ENCODE measurements around the gene MUC20.
"Not testable (repeated sequence)": the region's sequence is repeated elsewhere in the genome, so short reads cannot be mapped to it uniquely, and the experiment has no call there.

Gene MUC20

DNA sequence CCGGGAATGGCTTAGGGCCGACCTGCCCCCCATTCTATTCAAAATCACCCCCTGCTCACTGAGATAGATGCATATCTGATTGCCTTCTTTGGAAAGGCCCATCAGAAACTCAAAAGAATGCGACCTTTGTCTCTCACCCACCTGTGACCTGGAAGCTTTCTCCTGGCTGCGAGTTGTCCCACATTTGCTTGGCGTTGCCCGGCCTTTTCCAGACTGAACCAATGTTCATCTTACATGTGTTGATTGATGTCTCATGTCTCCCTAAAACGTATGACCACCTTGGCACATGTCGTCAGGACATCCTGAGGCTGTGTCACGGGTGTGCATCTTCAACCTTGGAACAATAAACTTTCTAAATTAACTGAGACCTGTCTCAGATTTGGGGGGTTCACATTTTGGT is 3.4 kb upstream of the MUC20 start:
- DNase-seq (ENCODE audit: extremely low read depth, low read depth) = no peak
- TF ChIP-seq, protein P1, sequence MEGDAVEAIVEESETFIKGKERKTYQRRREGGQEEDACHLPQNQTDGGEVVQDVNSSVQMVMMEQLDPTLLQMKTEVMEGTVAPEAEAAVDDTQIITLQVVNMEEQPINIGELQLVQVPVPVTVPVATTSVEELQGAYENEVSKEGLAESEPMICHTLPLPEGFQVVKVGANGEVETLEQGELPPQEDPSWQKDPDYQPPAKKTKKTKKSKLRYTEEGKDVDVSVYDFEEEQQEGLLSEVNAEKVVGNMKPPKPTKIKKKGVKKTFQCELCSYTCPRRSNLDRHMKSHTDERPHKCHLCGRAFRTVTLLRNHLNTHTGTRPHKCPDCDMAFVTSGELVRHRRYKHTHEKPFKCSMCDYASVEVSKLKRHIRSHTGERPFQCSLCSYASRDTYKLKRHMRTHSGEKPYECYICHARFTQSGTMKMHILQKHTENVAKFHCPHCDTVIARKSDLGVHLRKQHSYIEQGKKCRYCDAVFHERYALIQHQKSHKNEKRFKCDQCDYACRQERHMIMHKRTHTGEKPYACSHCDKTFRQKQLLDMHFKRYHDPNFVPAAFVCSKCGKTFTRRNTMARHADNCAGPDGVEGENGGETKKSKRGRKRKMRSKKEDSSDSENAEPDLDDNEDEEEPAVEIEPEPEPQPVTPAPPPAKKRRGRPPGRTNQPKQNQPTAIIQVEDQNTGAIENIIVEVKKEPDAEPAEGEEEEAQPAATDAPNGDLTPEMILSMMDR (IDR thresholded peaks at IDR 0.05; ENCODE audit: low read depth, low read length) = no peak

DNA sequence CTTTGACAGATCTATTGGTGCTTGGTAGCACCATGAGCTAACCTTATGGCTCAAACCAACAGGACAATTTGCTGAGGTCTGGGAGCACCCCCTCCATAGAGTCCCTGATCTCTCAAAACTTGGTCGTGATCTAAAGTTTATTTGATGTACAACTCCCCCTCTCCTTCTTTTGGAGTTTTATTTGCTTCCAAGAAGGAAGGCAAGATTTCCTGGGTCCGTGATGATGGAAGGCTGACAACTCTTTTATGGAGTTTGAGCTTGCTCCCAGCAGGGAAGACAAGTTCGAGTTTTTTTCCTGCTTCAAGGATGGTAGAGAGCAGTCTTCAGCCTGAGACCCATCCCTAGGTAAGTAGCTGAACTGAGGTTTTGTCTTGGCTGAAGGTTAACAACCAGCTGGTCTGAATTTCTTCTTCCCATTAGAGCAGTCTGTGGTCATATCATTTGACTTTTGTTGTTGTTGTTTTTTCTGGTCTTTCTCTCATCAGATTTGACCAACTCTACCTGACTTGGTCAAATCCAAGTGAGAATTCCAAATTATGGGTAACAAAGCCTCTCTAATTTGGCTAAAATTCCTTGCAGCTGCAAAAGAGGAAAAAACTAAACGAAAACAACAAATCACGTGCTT is 2.8 kb upstream of the MUC20 start:
- TF ChIP-seq, protein P1 (IDR thresholded peaks at IDR 0.05; ENCODE audit: low read depth, low read length) = no peak
- DNase-seq (ENCODE audit: extremely low read depth, low read depth) = no peak

GRCh38 chr3:195718477-195718984 is 2.2 kb upstream of the MUC20 start:
- TF ChIP-seq, protein P1 (IDR thresholded peaks at IDR 0.05; ENCODE audit: low read depth, low read length) = no peak
- DNase-seq (ENCODE audit: extremely low read depth, low read depth) = no peak

DNA sequence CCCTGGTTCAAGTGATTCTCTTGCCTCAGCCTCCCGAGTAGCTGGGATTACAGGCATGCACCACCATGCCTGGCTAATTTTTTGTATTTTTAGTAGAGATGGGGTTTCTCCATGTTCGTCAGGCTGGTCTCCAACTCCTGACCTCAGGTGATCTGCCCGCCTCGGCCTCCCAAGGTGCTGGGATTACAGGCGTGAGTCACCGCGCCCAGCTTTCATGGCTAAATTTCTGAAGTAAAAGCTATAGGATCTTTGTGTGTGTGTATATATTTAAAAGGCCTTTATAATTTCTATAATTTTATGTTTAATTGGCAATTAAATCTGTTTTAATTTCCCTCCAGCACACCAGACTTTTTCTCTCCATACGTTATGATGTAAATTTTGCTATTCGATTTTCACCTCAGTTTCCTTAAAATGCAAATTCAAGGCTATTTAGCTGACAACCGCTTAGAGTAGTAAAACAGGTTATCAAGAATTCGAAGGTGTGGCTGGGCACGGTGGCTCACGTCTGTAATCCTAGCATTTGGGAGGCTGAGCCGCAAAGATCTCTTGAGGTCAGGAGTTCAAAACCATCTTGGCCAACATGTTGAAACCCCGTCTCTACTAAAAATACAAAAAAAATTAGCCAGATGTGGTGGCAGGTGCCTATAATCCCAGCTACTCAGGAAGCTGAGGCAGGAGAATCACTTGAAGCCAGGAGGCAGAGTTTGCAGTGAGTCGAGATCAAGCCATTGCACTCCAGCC is 1.1 kb upstream of the MUC20 start:
- DNase-seq (ENCODE audit: extremely low read depth, low read depth) = not testable (repeated sequence)

GRCh38 chr3:195722139-195722995 is 1.6 kb downstream of the MUC20 start:
- DNase-seq (ENCODE audit: extremely low read depth, low read depth) = not testable (repeated sequence)

- not testable (repeated sequence) for DNase-seq (ENCODE audit: extremely low read depth, low read depth)
Measured at GRCh38 chr3:195722996-195723345, 2.2 kb downstream of the MUC20 start.

- not testable (repeated sequence) for DNase-seq (ENCODE audit: extremely low read depth, low read depth)
Measured at GRCh38 chr3:195724363-195724762, 3.6 kb downstream of the MUC20 start.

DNA sequence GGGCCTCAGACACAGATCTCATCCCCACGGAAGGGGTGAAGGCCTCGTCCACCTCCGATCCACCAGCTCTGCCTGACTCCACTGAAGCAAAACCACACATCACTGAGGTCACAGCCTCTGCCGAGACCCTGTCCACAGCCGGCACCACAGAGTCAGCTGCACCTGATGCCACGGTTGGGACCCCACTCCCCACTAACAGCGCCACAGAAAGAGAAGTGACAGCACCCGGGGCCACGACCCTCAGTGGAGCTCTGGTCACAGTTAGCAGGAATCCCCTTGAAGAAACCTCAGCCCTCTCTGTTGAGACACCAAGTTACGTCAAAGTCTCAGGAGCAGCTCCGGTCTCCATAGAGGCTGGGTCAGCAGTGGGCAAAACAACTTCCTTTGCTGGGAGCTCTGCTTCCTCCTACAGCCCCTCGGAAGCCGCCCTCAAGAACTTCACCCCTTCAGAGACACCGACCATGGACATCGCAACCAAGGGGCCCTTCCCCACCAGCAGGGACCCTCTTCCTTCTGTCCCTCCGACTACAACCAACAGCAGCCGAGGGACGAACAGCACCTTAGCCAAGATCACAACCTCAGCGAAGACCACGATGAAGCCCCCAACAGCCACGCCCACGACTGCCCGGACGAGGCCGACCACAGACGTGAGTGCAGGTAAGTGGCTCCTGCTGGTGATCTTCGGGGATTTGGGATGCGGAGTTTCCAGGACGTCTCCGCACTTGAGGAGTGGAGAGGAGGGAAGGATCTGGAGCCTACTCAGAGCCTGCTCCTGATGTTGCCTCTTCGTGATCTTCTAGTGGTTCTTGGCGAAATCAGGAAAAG is 5.3 kb downstream of the MUC20 start:
- DNase-seq (ENCODE audit: extremely low read depth, low read depth) = not testable (repeated sequence)

- TF ChIP-seq, protein P1 (IDR thresholded peaks at IDR 0.05; ENCODE audit: low read depth, low read length) = no peak
- DNase-seq (ENCODE audit: extremely low read depth, low read depth) = no peak
Measured at GRCh38 chr3:195727606-195728195, 6.9 kb downstream of the MUC20 start.

- DNase-seq (ENCODE audit: extremely low read depth, low read depth) = not testable (repeated sequence)
Measured at GRCh38 chr3:195728789-195729188, 8.0 kb downstream of the MUC20 start.

All from AG09319 (cell line).